Measurements from ENCODE around the gene NUP210L.

- TF ChIP-seq REST (IDR thresholded peaks at IDR 0.05; ENCODE audit: borderline replicate concordance) (no peak), REST (CRISPR knock-in tag; IDR thresholded peaks at IDR 0.05; ENCODE audit: low read depth) (no peak), ZNF121 (CRISPR knock-in tag; conservative IDR thresholded peaks at IDR 0.05) (no peak), SRF (CRISPR knock-in tag; IDR thresholded peaks at IDR 0.05) (no peak), TAF1 (IDR thresholded peaks at IDR 0.05; ENCODE audit: control insufficient read depth, extremely low read depth, insufficient read depth, low read length, severe bottlenecking) (no peak), ATF2 (CRISPR knock-in tag; IDR thresholded peaks at IDR 0.05) (no peak), FOS (IDR thresholded peaks at IDR 0.05; ENCODE audit: extremely low read depth, insufficient read length) (no peak), ZFX (CRISPR knock-in tag; IDR thresholded peaks at IDR 0.05) (no peak), E2F4 (CRISPR knock-in tag; IDR thresholded peaks at IDR 0.05; ENCODE audit: low read depth) (no peak), IRF9 (tag; IDR thresholded peaks at IDR 0.05) (no peak), CBFB (CRISPR knock-in tag; IDR thresholded peaks at IDR 0.05) (no peak), FOXA1 (IDR thresholded peaks at IDR 0.05; ENCODE audit: borderline replicate concordance) (no peak), USF2 (CRISPR knock-in tag; IDR thresholded peaks at IDR 0.05) (no peak), PHTF2 (CRISPR knock-in tag; IDR thresholded peaks at IDR 0.05) (no peak), ZNF274 (IDR thresholded peaks at IDR 0.05; ENCODE audit: borderline replicate concordance, low read depth, low read length) (no peak)
Measured at GRCh38 chr1:153995202-153995601, 159.7 kb downstream of the NUP210L start.

Measured in K562 (cell line).